ENCODE data around the gene SMAD7.
A peak's percentile ranks its signal among the peaks of the same experiment; 100 is the strongest.

The SMAD7 gene

GRCh38 chr18:48931680-48932461 lies 18.9 kb downstream of the SMAD7 start:
- in situ Hi-C loops (cut with MboI; ENCODE audit: low sequenced_read_pairs): no loop called here
- Histone ChIP-seq H3K27me3 (ENCODE audit: low read depth) (no peaks in the 10 kb centered on the region), H3K4me1 (peaks cover 53% of the 10 kb centered on the region), H3K36me3 (replicated peaks) (peaks cover 4% of the 10 kb centered on the region), H3K4me3 (no peak overlapping the region), H3K9me3 (no peaks in the 10 kb centered on the region)
- peak in 1 of 2 experiments; percentile 54 for DNase-seq (ENCODE audit: low spot score in 2 of 2)

- Histone ChIP-seq H3K27me3 (ENCODE audit: low read depth) (no peaks in the 10 kb centered on the region), H3K36me3 (replicated peaks) (no peaks in the 10 kb centered on the region; the same call in 1 of the 2 replicates), H3K9me3 (no peaks in the 10 kb centered on the region), H3K4me1 (peaks cover 53% of the 10 kb centered on the region), H3K4me3 (no peak overlapping the region)
- peak; percentile 78 to 88 for DNase-seq (ENCODE audit: low spot score in 2 of 2)
- in situ Hi-C loops (cut with MboI; ENCODE audit: low sequenced_read_pairs): no loop called here
Observed at GRCh38 chr18:48930926-48931325, 19.8 kb downstream of the SMAD7 start.

GRCh38 chr18:48929941-48930713 lies 20.6 kb downstream of the SMAD7 start:
- in situ Hi-C loops (cut with MboI; ENCODE audit: low sequenced_read_pairs): no loop called here
- peak; percentile 66 to 83 for DNase-seq (ENCODE audit: low spot score in 2 of 2)
- Histone ChIP-seq H3K36me3 (replicated peaks) (no peaks in the 10 kb centered on the region; the same call in 1 of the 2 replicates), H3K4me3 (no peak overlapping the region), H3K27me3 (ENCODE audit: low read depth) (no peaks in the 10 kb centered on the region), H3K4me1 (peaks cover 53% of the 10 kb centered on the region), H3K9me3 (no peaks in the 10 kb centered on the region)

- Histone ChIP-seq H3K27me3 (ENCODE audit: low read depth) (no peaks in the 10 kb centered on the region), H3K4me3 (no peak overlapping the region), H3K4me1 (peaks cover 48% of the 10 kb centered on the region), H3K36me3 (replicated peaks) (no peaks in the 10 kb centered on the region; the same call in 1 of the 2 replicates), H3K9me3 (no peaks in the 10 kb centered on the region)
- DNase-seq (ENCODE audit: low spot score in 2 of 2): no peak
- in situ Hi-C loops (cut with MboI; ENCODE audit: low sequenced_read_pairs): no loop called here
Observed at GRCh38 chr18:48929212-48929612, 21.6 kb downstream of the SMAD7 start.

GRCh38 chr18:48928787-48929186 lies 22.0 kb downstream of the SMAD7 start:
- H3K4me3 ChIP-seq: no peak overlapping the region
- H3K9me3 ChIP-seq: no peaks in the 10 kb centered on the region
- H3K27me3 ChIP-seq (ENCODE audit: low read depth): no peaks in the 10 kb centered on the region
- H3K36me3 ChIP-seq (replicated peaks): no peaks in the 10 kb centered on the region; the same call in 1 of the 2 replicates
- peaks cover 48% of the 10 kb centered on the region for H3K4me1 ChIP-seq
- no peak for DNase-seq (ENCODE audit: low spot score in 2 of 2)
- in situ Hi-C loops (cut with MboI; ENCODE audit: low sequenced_read_pairs): no loop called here

- in situ Hi-C loops (cut with MboI; ENCODE audit: low sequenced_read_pairs): no loop called here
Observed at GRCh38 chr18:48927286-48928080, 23.3 kb downstream of the SMAD7 start.

GRCh38 chr18:48926420-48926857 lies 24.3 kb downstream of the SMAD7 start:
- no peak overlapping the region for H3K4me3 ChIP-seq

More at GRCh38 chr18:48927286-48928080, 23.3 kb downstream of the SMAD7 start:
- Histone ChIP-seq H3K27me3 (ENCODE audit: low read depth) (no peaks in the 10 kb centered on the region), H3K4me3 (no peak overlapping the region), H3K36me3 (replicated peaks) (peaks cover 3% of the 10 kb centered on the region; the same call in 1 of the 2 replicates), H3K4me1 (peaks cover 38% of the 10 kb centered on the region), H3K9me3 (no peaks in the 10 kb centered on the region)
- no peak for DNase-seq (ENCODE audit: low spot score in 2 of 2)

GRCh38 chr18:48925491-48925780 lies 25.3 kb downstream of the SMAD7 start:
- Histone ChIP-seq H3K4me3 (no peak overlapping the region), H3K36me3 (replicated peaks) (peaks cover 3% of the 10 kb centered on the region; the same call in 1 of the 2 replicates), H3K27me3 (ENCODE audit: low read depth) (no peaks in the 10 kb centered on the region), H3K4me1 (peaks cover 18% of the 10 kb centered on the region), H3K9me3 (no peaks in the 10 kb centered on the region)
- in situ Hi-C loops (cut with MboI; ENCODE audit: low sequenced_read_pairs): no loop called here
- DNase-seq (ENCODE audit: low spot score in 2 of 2): no peak

More at GRCh38 chr18:48926420-48926857, 24.3 kb downstream of the SMAD7 start:
- H3K4me1 ChIP-seq: peaks cover 28% of the 10 kb centered on the region
- no peaks in the 10 kb centered on the region for H3K9me3 ChIP-seq
- H3K27me3 ChIP-seq (ENCODE audit: low read depth): no peaks in the 10 kb centered on the region
- in situ Hi-C loops (cut with MboI; ENCODE audit: low sequenced_read_pairs): no loop called here
- H3K36me3 ChIP-seq (replicated peaks): peaks cover 3% of the 10 kb centered on the region; the same call in 1 of the 2 replicates
- DNase-seq (ENCODE audit: low spot score in 2 of 2): no peak

- Histone ChIP-seq H3K9me3 (no peaks in the 10 kb centered on the region), H3K27me3 (ENCODE audit: low read depth) (no peaks in the 10 kb centered on the region), H3K4me3 (no peak overlapping the region), H3K36me3 (replicated peaks) (peaks cover 3% of the 10 kb centered on the region; the same call in 1 of the 2 replicates), H3K4me1 (peaks cover 12% of the 10 kb centered on the region)
- in situ Hi-C loops (cut with MboI; ENCODE audit: low sequenced_read_pairs): no loop called here
- DNase-seq (ENCODE audit: low spot score in 2 of 2): no peak
Observed at GRCh38 chr18:48924630-48925490, 25.9 kb downstream of the SMAD7 start.

GRCh38 chr18:48923746-48924629 lies 26.8 kb downstream of the SMAD7 start:
- Histone ChIP-seq H3K36me3 (replicated peaks) (peaks cover 3% of the 10 kb centered on the region; the same call in 1 of the 2 replicates), H3K27me3 (ENCODE audit: low read depth) (no peaks in the 10 kb centered on the region), H3K9me3 (no peaks in the 10 kb centered on the region), H3K4me3 (no peak overlapping the region), H3K4me1 (peaks cover 3% of the 10 kb centered on the region)
- no peak for DNase-seq (ENCODE audit: low spot score in 2 of 2)
- in situ Hi-C loops (cut with MboI; ENCODE audit: low sequenced_read_pairs): no loop called here

GRCh38 chr18:48922801-48923730 lies 27.7 kb downstream of the SMAD7 start:
- no peak overlapping the region for H3K4me3 ChIP-seq
- H3K9me3 ChIP-seq: no peaks in the 10 kb centered on the region
- peaks cover 3% of the 10 kb centered on the region; the same call in 1 of the 2 replicates for H3K36me3 ChIP-seq (replicated peaks)
- DNase-seq (ENCODE audit: low spot score in 2 of 2): no peak
- H3K4me1 ChIP-seq: no peaks in the 10 kb centered on the region
- in situ Hi-C loops (cut with MboI; ENCODE audit: low sequenced_read_pairs): no loop called here
- H3K27me3 ChIP-seq (ENCODE audit: low read depth): no peaks in the 10 kb centered on the region

All from HAP-1 (cell line).